K562 (cell line): ENCODE results near the gene LRRIQ4. TPM values are rescaled to one million over a fixed set of nuclear protein-coding genes. Genes with fewer than 3 reads are reported as not detected.

Experiments used
- ATAC-seq: fragments of 200-7000 bp; cut with Tn5 transposase; 3 replicates; pipeline ENCODE4 v1.9.1; 2020; ENCODE audit warnings: moderate library complexity
- BruUV-seq: library from RNA; stranded (reverse); fragments of 400-500 nt; replicated peaks from 2 replicates; lab custom pipeline; 2021; lab: Mats Ljungman, UMichigan
- CTCF ChIA-PET: fragments of 300-600 bp; formaldehyde crosslinking; extraction: SDS; loops from one replicate; lab custom pipeline; 2021; ENCODE audit warnings: low intra/inter-chr PET ratio; lab: Yijun Ruan, JAX
- POLR2A ChIA-PET: fragments of 300-600, 350-650 bp; sonication (Branson Sonifier 250); formaldehyde crosslinking; extraction: SDS; loops from one replicate; lab custom pipeline; 2021; ENCODE audit warnings: antibody characterized with exemption, inconsistent platforms; lab: Yijun Ruan, JAX
- DNase-seq, 4 experiments: peaks; one replicate each; pipeline versions ENCODE4 v3.0.0 to v3.0.0-alpha.2; 2011 to 2018; ENCODE audit warnings: low spot score in 3 of 4, mixed read lengths in 3 of 4; ENCODE audit errors: extremely low read depth in 1 of 4
- FAIRE-seq: peaks from 2 replicates; lab custom pipeline; 2011; peaks lifted over from hg19 to GRCh38; lab: Jason Lieb, UNC
- H2AFZ ChIP-seq: 2 replicates; pipeline ENCODE4 v1.6.0; 2011; ENCODE audit warnings: low read depth, low read length, control low read depth, inconsistent platforms
- H3K27ac ChIP-seq: fragments of 200-600 bp; 3 replicates; pipeline ENCODE4 v1.8.0; 2011; ENCODE audit warnings: low read depth, mild to moderate bottlenecking, control low read depth, inconsistent platforms, low read length, moderate library complexity, mixed read lengths; ENCODE audit errors: extremely low read depth
- H3K27me3 ChIP-seq, 2 experiments: fragments of 300-600 bp in 1 of 2; 2 replicates in 1 of 2; 3 replicates in 1 of 2; pipeline versions ENCODE4 v1.6.0 to v1.8.0; 2011; ENCODE audit warnings: inconsistent platforms in 2 of 2, low read length in 2 of 2, mild to moderate bottlenecking in 1 of 2, mixed read lengths in 1 of 2, moderate library complexity in 1 of 2; ENCODE audit not compliant: control insufficient read depth in 2 of 2, insufficient read depth in 2 of 2
- H3K36me3 ChIP-seq: fragments of 300-600 bp; 3 replicates; pipeline ENCODE4 v1.8.0; 2011; ENCODE audit warnings: mild to moderate bottlenecking, low read length, inconsistent platforms; ENCODE audit not compliant: control insufficient read depth, insufficient read depth
- H3K4me1 ChIP-seq, 2 experiments: fragments of 200-600 bp in 1 of 2; replicated peaks in 1 of 2; 2 replicates in 1 of 2; 3 replicates in 1 of 2; pipeline versions ENCODE4 v1.5.1 to v1.8.0; 2011; ENCODE audit warnings: inconsistent platforms in 2 of 2, low read length in 2 of 2, mild to moderate bottlenecking in 1 of 2, mixed read lengths in 1 of 2, moderate library complexity in 1 of 2; ENCODE audit not compliant: control insufficient read depth in 2 of 2, insufficient read depth in 2 of 2
- H3K4me2 ChIP-seq: 2 replicates; pipeline ENCODE4 v1.6.1; 2011; ENCODE audit warnings: low read length, control low read depth, inconsistent platforms, mixed read lengths; ENCODE audit not compliant: insufficient read depth
- H3K4me3 ChIP-seq: fragments of 200-600 bp; sonication (generic), shearing (Covaris generic); 2 replicates; pipeline ENCODE4 v1.5.1; 2016; ENCODE audit warnings: control low read depth, inconsistent platforms
- H3K79me2 ChIP-seq: fragments of 200-600 bp; 3 replicates; pipeline ENCODE4 v1.8.0; 2011; ENCODE audit warnings: low read length, inconsistent platforms; ENCODE audit not compliant: control insufficient read depth, insufficient read depth
- H3K9ac ChIP-seq, 2 experiments: 2 replicates each; pipeline versions ENCODE4 v1.6.0 to v1.6.1; 2011; ENCODE audit warnings: low read depth in 2 of 2, low read length in 2 of 2, control low read depth in 1 of 2, inconsistent platforms in 1 of 2, mild to moderate bottlenecking in 1 of 2, mixed read lengths in 1 of 2; ENCODE audit not compliant: insufficient read depth in 1 of 2
- H3K9me1 ChIP-seq: one replicate; pipeline ENCODE4 v1.6.0; 2011; ENCODE audit warnings: inconsistent platforms, mild to moderate bottlenecking, low read length, moderate library complexity; ENCODE audit not compliant: control insufficient read depth, insufficient read depth
- H3K9me3 ChIP-seq: replicated peaks from 2 replicates; pipeline ENCODE4 v1.5.1; 2011; ENCODE audit warnings: low read depth, low read length, inconsistent platforms; ENCODE audit not compliant: control insufficient read depth, insufficient read depth
- H4K20me1 ChIP-seq: replicated peaks from 2 replicates; pipeline ENCODE4 v1.6.1; 2011; ENCODE audit warnings: low read length, inconsistent platforms, mixed read lengths; ENCODE audit not compliant: control insufficient read depth, insufficient read depth
- CBX3 ChIP-seq, 2 experiments: IDR thresholded peaks; 1 replicate in 1 of 2; 2 replicates in 1 of 2; pipeline ENCODE4 v1.6.1; 2012; ENCODE audit warnings: inconsistent platforms in 2 of 2, low read length in 2 of 2, borderline replicate concordance in 1 of 2, control low read depth in 1 of 2
- CBX5 ChIP-seq: IDR thresholded peaks from 2 replicates; pipeline ENCODE4 v1.6.1; 2014; ENCODE audit warnings: low read depth, borderline replicate concordance
- HMG20B ChIP-seq: fragments of 250-450 bp; sonication (Bioruptor Pico); IDR thresholded peaks from 2 replicates; pipeline ENCODE4 v1.5.0; 2021; ENCODE audit warnings: mild to moderate bottlenecking
- MEIS2 ChIP-seq: fragments of 450-650 bp; IDR thresholded peaks from 2 replicates; pipeline ENCODE4 v1.6.1; 2014; ENCODE audit warnings: mild to moderate bottlenecking; ENCODE audit not compliant: partially characterized antibody
- RBM14 ChIP-seq: fragments of 200-400 bp; formaldehyde crosslinking; IDR thresholded peaks from 2 replicates; pipeline ENCODE4 v1.6.1; 2018; ENCODE audit warnings: low read depth, mild to moderate bottlenecking, low read length, moderate library complexity, borderline replicate concordance; ENCODE audit not compliant: insufficient read depth
- SETDB1 ChIP-seq: IDR thresholded peaks from one replicate; pipeline ENCODE4 v1.6.1; 2012; ENCODE audit warnings: low read length, control low read depth, inconsistent platforms
- TRIM24 ChIP-seq, 2 experiments: fragments of 450-650 bp; IDR thresholded peaks; 2 replicates each; pipeline ENCODE4 v1.6.1; 2016
- TRIM28 ChIP-seq: fragments of 450-650 bp; IDR thresholded peaks from 2 replicates; pipeline ENCODE4 v1.6.1; 2017
- XRCC3 ChIP-seq: fragments of 450-650 bp; IDR thresholded peaks from 2 replicates; pipeline ENCODE4 v1.6.1; 2017; ENCODE audit warnings: mild to moderate bottlenecking, moderate library complexity
- ZNF280A ChIP-seq: fragments of 450-650 bp; IDR thresholded peaks from 2 replicates; pipeline ENCODE4 v1.6.1; 2018; ENCODE audit warnings: mild to moderate bottlenecking, low read depth; ENCODE audit not compliant: partially characterized antibody
- ZNF324 ChIP-seq: fragments of 250-450 bp; sonication (Bioruptor Pico); IDR thresholded peaks from 2 replicates; pipeline ENCODE4 v1.4.0; 2020; ENCODE audit warnings: mild to moderate bottlenecking
- ZNF445 ChIP-seq: fragments of 250-450 bp; sonication (Bioruptor Pico); IDR thresholded peaks from 2 replicates; pipeline ENCODE4 v1.4.0; 2020; ENCODE audit warnings: low read depth, mild to moderate bottlenecking, moderate library complexity
- WGBS: fragments of 100-300 bp; shearing (Covaris generic); methylation state at CpG from one replicate; pipeline ENCODE4 v1.1.6; 2016; ENCODE audit warnings: low coverage, mixed read lengths; ENCODE audit not compliant: insufficient coverage; ENCODE audit errors: missing lambda C conversion rate; 5-methylcytosine and 5-hydroxymethylcytosine counted together
- in situ Hi-C: fragments of 300-500 bp; cut with MboI; formaldehyde crosslinking; loops from 4 replicates; pipeline ENCODE4 v1.15.0; 2018; ENCODE audit warnings: inconsistent platforms, mixed read lengths
- intact Hi-C: fragments of 100-400 bp; cut with micrococcal nuclease; formaldehyde crosslinking; loops from 2 replicates; pipeline ENCODE4 v1.14.2; 2022
- polyA plus RNA-seq, 8 experiments: library from polyadenylated mRNA; depleted of rRNA in 4 of 8; stranded (reverse) in 5 of 8; unstranded in 3 of 8; fragments of >200 nt; fragmentation: Nextera tagmentation in 2 of 8; fragmentation: Illumina TruSeq in 1 of 8; extraction: Ambion mirVana in 2 of 8; extraction: Trizol in 1 of 8; gene quantifications; 2 replicates each; pipeline versions ENCODE4 v1.2.1 to v1.2.3, GENCODE V29; 2011 to 2014; ENCODE audit warnings: inconsistent platforms in 1 of 8, missing spikeins in 1 of 8
- total RNA-seq, 7 experiments: library from RNA; depleted of rRNA in 6 of 7; stranded (reverse); fragments of >200 nt in 6 of 7; fragmentation: Illumina TruSeq in 2 of 7; extraction: Trizol in 2 of 7; gene quantifications; 2 replicates each; pipeline versions ENCODE4 v1.2.1 to v1.2.3, GENCODE V29; 2011 to 2021; ENCODE audit warnings: low replicate concordance in 1 of 7
- TF ChIP-seq, protein P1 (sequence below): fragments of 450-650 bp; IDR thresholded peaks from 2 replicates; pipeline ENCODE4 v1.6.1; 2016
- TF ChIP-seq, protein P2 (sequence below), 2 experiments: IDR thresholded peaks in 1 of 2; conservative IDR thresholded peaks in 1 of 2; 2 replicates each; pipeline ENCODE4 v1.6.1; 2016; ENCODE audit warnings: low read depth in 2 of 2, mild to moderate bottlenecking in 1 of 2, missing compliant biosample characterization in 1 of 2, missing genetic modification characterization in 1 of 2, moderate library complexity in 1 of 2

LRRIQ4 gene
- total and polyA plus RNA-seq, 9 of the 15 experiments (the other 6 are each of a cell fraction or from before 2014, with no cell fraction given) = not detected

DNA sequence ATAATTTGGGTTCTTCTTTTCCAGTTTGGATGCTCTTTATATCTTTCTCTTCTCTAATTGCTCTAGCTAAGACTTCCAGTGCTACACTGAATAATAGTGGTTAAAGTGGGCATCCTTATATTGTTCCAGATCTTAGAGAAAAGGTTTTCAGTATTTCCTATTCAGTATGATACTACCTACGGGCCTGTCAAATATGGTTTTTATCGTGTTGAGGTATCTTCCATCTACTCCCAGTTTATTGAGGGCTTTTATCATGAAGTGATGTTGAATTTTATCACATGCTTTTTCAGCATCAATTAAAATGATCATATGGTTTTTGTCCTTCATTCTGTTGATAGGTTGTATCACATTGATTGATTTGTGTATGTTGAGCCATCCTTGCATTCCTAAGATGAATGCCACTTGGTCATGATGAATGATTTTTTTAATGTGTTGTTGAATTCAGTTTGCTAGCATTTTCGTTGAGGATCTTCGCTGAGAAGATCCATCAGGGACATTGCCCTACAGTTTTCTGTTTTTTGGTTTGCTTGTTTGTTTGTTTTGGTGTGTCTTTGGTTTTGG lies 3.0 kb downstream of the LRRIQ4 start:
- Histone ChIP-seq H3K9me3 (peaks cover 3% of the 10 kb centered on the region), H3K4me2 (no peak overlapping the region), H3K27ac (no peak overlapping the region), H3K9ac (no peak overlapping the region), H3K4me3 (no peak overlapping the region), H3K9me1 (no peaks in the 10 kb centered on the region), H4K20me1 (no peaks in the 10 kb centered on the region), H3K27me3 (peaks cover 0 to 4% of the 10 kb centered on the region in 2 experiments; a peak in 1 of 5 replicates), H3K79me2 (no peaks in the 10 kb centered on the region), H2AFZ (no peak overlapping the region), H3K36me3 (no peaks in the 10 kb centered on the region), H3K4me1 (no peaks in the 10 kb centered on the region; a peak in 1 of 5 replicates)
- DNase-seq (no peak), ATAC-seq (no peak), FAIRE-seq (no peak)
- 13% methylated on average over 4 of the region's 4 CpGs for WGBS
- no TSS peak for BruUV-seq
- TF ChIP-seq, protein P1, sequence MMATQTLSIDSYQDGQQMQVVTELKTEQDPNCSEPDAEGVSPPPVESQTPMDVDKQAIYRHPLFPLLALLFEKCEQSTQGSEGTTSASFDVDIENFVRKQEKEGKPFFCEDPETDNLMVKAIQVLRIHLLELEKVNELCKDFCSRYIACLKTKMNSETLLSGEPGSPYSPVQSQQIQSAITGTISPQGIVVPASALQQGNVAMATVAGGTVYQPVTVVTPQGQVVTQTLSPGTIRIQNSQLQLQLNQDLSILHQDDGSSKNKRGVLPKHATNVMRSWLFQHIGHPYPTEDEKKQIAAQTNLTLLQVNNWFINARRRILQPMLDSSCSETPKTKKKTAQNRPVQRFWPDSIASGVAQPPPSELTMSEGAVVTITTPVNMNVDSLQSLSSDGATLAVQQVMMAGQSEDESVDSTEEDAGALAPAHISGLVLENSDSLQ = peak; percentile 57
- TF ChIP-seq, protein P2, sequence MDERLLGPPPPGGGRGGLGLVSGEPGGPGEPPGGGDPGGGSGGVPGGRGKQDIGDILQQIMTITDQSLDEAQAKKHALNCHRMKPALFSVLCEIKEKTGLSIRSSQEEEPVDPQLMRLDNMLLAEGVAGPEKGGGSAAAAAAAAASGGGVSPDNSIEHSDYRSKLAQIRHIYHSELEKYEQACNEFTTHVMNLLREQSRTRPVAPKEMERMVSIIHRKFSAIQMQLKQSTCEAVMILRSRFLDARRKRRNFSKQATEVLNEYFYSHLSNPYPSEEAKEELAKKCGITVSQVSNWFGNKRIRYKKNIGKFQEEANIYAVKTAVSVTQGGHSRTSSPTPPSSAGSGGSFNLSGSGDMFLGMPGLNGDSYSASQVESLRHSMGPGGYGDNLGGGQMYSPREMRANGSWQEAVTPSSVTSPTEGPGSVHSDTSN (CRISPR knock-in tag; IDR thresholded peaks at IDR 0.05; ENCODE audit: low read depth) = no peak
- TF ChIP-seq, protein P2 (tag; conservative IDR thresholded peaks at IDR 0.05; ENCODE audit: low read depth) = peak; percentile 80
- TF ChIP-seq CBX3 (IDR thresholded peaks at IDR 0.05; ENCODE audit: borderline replicate concordance in 1 of 2, low read length in 2 of 2) (peak in 1 of 2 experiments; percentile 79; a peak in 1 of 3 replicates), ZNF445 (peak; percentile 95), ZNF324 (CRISPR knock-in tag) (peak; percentile 99), TRIM24 (IDR thresholded peaks at IDR 0.05) (peak; percentile 44 to 57; a peak in 3 of 4 replicates), SETDB1 (no peak), CBX5 (peak; percentile 60; the same call in 1 of the 2 replicates), RBM14 (no peak), ZNF280A (peak; percentile 78), HMG20B (CRISPR knock-in tag) (no peak), XRCC3 (peak; percentile 36; the same call in 1 of the 2 replicates), MEIS2 (peak; percentile 79), TRIM28 (peak; percentile 66; the same call in 1 of the 2 replicates)
- intact Hi-C loops (no loop called here), in situ Hi-C loops (no loop called here)
- POLR2A ChIA-PET = interaction anchor here (0.6 kb wide), 1 partner anchor 909 kb away, joined by 3 read pairs; no protein-coding TSS in a partner anchor
- CTCF ChIA-PET = no interaction called here
